Measurements from ENCODE around the gene CHST11. TPM values are rescaled to one million over a fixed set of nuclear protein-coding genes. Genes with fewer than 3 reads are reported as not detected.
A peak's percentile ranks its signal among the peaks of the same experiment; 100 is the strongest.

Gene CHST11
- total and polyA plus RNA-seq, 2 donors from 2014 or later, result 2.0 to 23.3 TPM

- H3K4me1 ChIP-seq (ENCODE audit: control insufficient read depth in 2 of 3, insufficient read depth in 2 of 3, low read depth in 1 of 3, low read length in 3 of 3), result no peaks in the 10 kb centered on the region
- no peak overlapping the region for H3K4me3 ChIP-seq (ENCODE audit: low read length in 3 of 3)
- H3K27ac ChIP-seq (ENCODE audit: low read depth in 2 of 2, low read length in 2 of 2), result no peak overlapping the region
- intact Hi-C loops (cut with DNase I), result no loop called here
- no peak for FAIRE-seq
- H3K9me3 ChIP-seq (ENCODE audit: control insufficient read depth in 2 of 3, insufficient read depth in 1 of 3, low read length in 3 of 3), result peaks cover 0 to 4% (median 0%) of the 10 kb centered on the region in 3 donors
- H3K27me3 ChIP-seq (ENCODE audit: control insufficient read depth, insufficient read depth, low read length), result no peaks in the 10 kb centered on the region
- H3K9ac ChIP-seq (ENCODE audit: low read length in 3 of 3), result no peak overlapping the region
- no peaks in the 10 kb centered on the region for H3K36me3 ChIP-seq (ENCODE audit: control insufficient read depth in 2 of 3, insufficient read depth in 3 of 3, low read length in 3 of 3)
- DNase-seq, result no peak
- TF ChIP-seq, protein P1, sequence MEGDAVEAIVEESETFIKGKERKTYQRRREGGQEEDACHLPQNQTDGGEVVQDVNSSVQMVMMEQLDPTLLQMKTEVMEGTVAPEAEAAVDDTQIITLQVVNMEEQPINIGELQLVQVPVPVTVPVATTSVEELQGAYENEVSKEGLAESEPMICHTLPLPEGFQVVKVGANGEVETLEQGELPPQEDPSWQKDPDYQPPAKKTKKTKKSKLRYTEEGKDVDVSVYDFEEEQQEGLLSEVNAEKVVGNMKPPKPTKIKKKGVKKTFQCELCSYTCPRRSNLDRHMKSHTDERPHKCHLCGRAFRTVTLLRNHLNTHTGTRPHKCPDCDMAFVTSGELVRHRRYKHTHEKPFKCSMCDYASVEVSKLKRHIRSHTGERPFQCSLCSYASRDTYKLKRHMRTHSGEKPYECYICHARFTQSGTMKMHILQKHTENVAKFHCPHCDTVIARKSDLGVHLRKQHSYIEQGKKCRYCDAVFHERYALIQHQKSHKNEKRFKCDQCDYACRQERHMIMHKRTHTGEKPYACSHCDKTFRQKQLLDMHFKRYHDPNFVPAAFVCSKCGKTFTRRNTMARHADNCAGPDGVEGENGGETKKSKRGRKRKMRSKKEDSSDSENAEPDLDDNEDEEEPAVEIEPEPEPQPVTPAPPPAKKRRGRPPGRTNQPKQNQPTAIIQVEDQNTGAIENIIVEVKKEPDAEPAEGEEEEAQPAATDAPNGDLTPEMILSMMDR (IDR thresholded peaks at IDR 0.05; ENCODE audit: borderline replicate concordance, extremely low read depth, insufficient read depth), result no peak
Measured at GRCh38 chr12:104782296-104782695, 325.5 kb downstream of the CHST11 start.

GRCh38 chr12:104784592-104784991 lies 327.8 kb downstream of the CHST11 start:
- DNase-seq, result peak in 2 of 5 donors; percentile 14 to 38
- FAIRE-seq, result no peak
- Histone ChIP-seq H3K4me3 (ENCODE audit: low read length in 3 of 3) (no peak overlapping the region), H3K9me3 (ENCODE audit: control insufficient read depth in 2 of 3, insufficient read depth in 1 of 3, low read length in 3 of 3) (peaks cover 0 to 4% (median 0%) of the 10 kb centered on the region in 3 donors), H3K4me1 (ENCODE audit: control insufficient read depth in 2 of 3, insufficient read depth in 2 of 3, low read depth in 1 of 3, low read length in 3 of 3) (no peaks in the 10 kb centered on the region), H3K9ac (ENCODE audit: low read length in 3 of 3) (no peak overlapping the region), H3K36me3 (ENCODE audit: control insufficient read depth in 2 of 3, insufficient read depth in 3 of 3, low read length in 3 of 3) (no peaks in the 10 kb centered on the region), H3K27ac (ENCODE audit: low read depth in 2 of 2, low read length in 2 of 2) (no peak overlapping the region), H3K27me3 (ENCODE audit: control insufficient read depth, insufficient read depth, low read length) (no peaks in the 10 kb centered on the region)
- TF ChIP-seq, protein P1 (IDR thresholded peaks at IDR 0.05; ENCODE audit: borderline replicate concordance, extremely low read depth, insufficient read depth), result no peak
- intact Hi-C loops (cut with DNase I), result no loop called here

DNA sequence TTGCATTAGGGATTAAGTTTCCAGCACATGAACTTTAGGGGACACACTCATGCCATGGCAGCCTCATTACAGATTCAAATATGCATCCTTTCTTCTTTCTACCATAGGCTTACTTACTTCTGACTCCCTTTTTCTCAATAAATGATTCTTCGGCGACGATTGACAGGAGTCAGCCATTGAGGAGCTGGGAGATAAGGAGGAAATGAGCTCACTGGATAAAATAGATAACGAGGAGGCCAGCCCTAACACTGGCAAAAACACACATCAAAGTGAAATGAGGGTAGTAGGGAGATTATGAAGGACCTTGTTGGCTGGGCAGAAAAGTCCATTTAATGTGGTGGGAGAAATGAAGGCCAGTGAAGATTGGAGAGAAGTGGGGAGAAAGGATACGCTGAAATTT lies 329.1 kb downstream of the CHST11 start:
- no peak for FAIRE-seq
- Histone ChIP-seq H3K9ac (ENCODE audit: low read length in 3 of 3) (no peak overlapping the region), H3K4me1 (ENCODE audit: control insufficient read depth in 2 of 3, insufficient read depth in 2 of 3, low read depth in 1 of 3, low read length in 3 of 3) (no peaks in the 10 kb centered on the region), H3K36me3 (ENCODE audit: control insufficient read depth in 2 of 3, insufficient read depth in 3 of 3, low read length in 3 of 3) (no peaks in the 10 kb centered on the region), H3K4me3 (ENCODE audit: low read length in 3 of 3) (no peak overlapping the region), H3K27ac (ENCODE audit: low read depth in 2 of 2, low read length in 2 of 2) (no peak overlapping the region), H3K9me3 (ENCODE audit: control insufficient read depth in 2 of 3, insufficient read depth in 1 of 3, low read length in 3 of 3) (no peaks in the 10 kb centered on the region), H3K27me3 (ENCODE audit: control insufficient read depth, insufficient read depth, low read length) (no peaks in the 10 kb centered on the region)
- DNase-seq, result no peak
- intact Hi-C loops (cut with DNase I), result no loop called here
- TF ChIP-seq, protein P1 (IDR thresholded peaks at IDR 0.05; ENCODE audit: borderline replicate concordance, extremely low read depth, insufficient read depth), result no peak

GRCh38 chr12:104786352-104786751 lies 329.6 kb downstream of the CHST11 start:
- FAIRE-seq, result no peak
- TF ChIP-seq, protein P1 (IDR thresholded peaks at IDR 0.05; ENCODE audit: borderline replicate concordance, extremely low read depth, insufficient read depth), result no peak

More at GRCh38 chr12:104786352-104786751, 329.6 kb downstream of the CHST11 start:
- H3K4me1 ChIP-seq (ENCODE audit: control insufficient read depth in 2 of 3, insufficient read depth in 2 of 3, low read depth in 1 of 3, low read length in 3 of 3), result no peaks in the 10 kb centered on the region
- H3K27me3 ChIP-seq (ENCODE audit: control insufficient read depth, insufficient read depth, low read length), result no peaks in the 10 kb centered on the region
- H3K9me3 ChIP-seq (ENCODE audit: control insufficient read depth in 2 of 3, insufficient read depth in 1 of 3, low read length in 3 of 3), result no peaks in the 10 kb centered on the region
- H3K4me3 ChIP-seq (ENCODE audit: low read length in 3 of 3), result no peak overlapping the region
- no peak for DNase-seq
- H3K36me3 ChIP-seq (ENCODE audit: control insufficient read depth in 2 of 3, insufficient read depth in 3 of 3, low read length in 3 of 3), result no peaks in the 10 kb centered on the region
- intact Hi-C loops (cut with DNase I), result no loop called here
- no peak overlapping the region for H3K9ac ChIP-seq (ENCODE audit: low read length in 3 of 3)
- no peak overlapping the region for H3K27ac ChIP-seq (ENCODE audit: low read depth in 2 of 2, low read length in 2 of 2)
